ENCODE measurements around the gene DCST2. TPM values are rescaled to one million over a fixed set of nuclear protein-coding genes. Genes with fewer than 3 reads are reported as not detected.
A peak's percentile ranks its signal among the peaks of the same experiment; 100 is the strongest.

The DCST2 gene
- polyA plus RNA-seq, 1 donor from 2014 or later = 1.8 TPM

- Histone ChIP-seq H3K4me3 (ENCODE audit: low read length) (peak overlapping the region; percentile 79), H2AFZ (ENCODE audit: low read depth, low read length) (peak overlapping the region; percentile 45), H3K27ac (ENCODE audit: low read length) (peak overlapping the region; percentile 47)
Observed at GRCh38 chr1:155000411-155000725, 33.2 kb downstream of the DCST2 start.

More at GRCh38 chr1:155000411-155000725, 33.2 kb downstream of the DCST2 start:
- Histone ChIP-seq H3K9me2 (ENCODE audit: insufficient read depth, low read length) (no peaks in the 10 kb centered on the region), H3K4me2 (ENCODE audit: low read length) (peak overlapping the region; percentile 94), H3K9ac (ENCODE audit: low read length) (peak overlapping the region; percentile 66), H3K27me3 (ENCODE audit: insufficient read depth, low read depth, low read length) (peaks cover 9% of the 10 kb centered on the region), H3K79me2 (replicated peaks; ENCODE audit: insufficient read depth, low read length) (no peaks in the 10 kb centered on the region), H3K36me3 (ENCODE audit: insufficient read depth, low read length) (no peaks in the 10 kb centered on the region), H4K20me1 (ENCODE audit: insufficient read depth) (no peaks in the 10 kb centered on the region), H3K9me3 (ENCODE audit: low read length) (no peaks in the 10 kb centered on the region), H3F3A (ENCODE audit: insufficient read depth, low read length, poor library complexity, severe bottlenecking) (peaks cover 3% of the 10 kb centered on the region)
- TF ChIP-seq RAD21 (conservative IDR thresholded peaks at IDR 0.05) (no peak), TAF1 (IDR thresholded peaks at IDR 0.05; ENCODE audit: low read depth) (no peak), MXI1 (conservative IDR thresholded peaks at IDR 0.05; ENCODE audit: poor library complexity, severe bottlenecking) (no peak), SMC3 (conservative IDR thresholded peaks at IDR 0.05; ENCODE audit: poor library complexity) (no peak), REST (IDR thresholded peaks at IDR 0.05; ENCODE audit: borderline replicate concordance) (no peak), POLR2AphosphoS5 (IDR thresholded peaks at IDR 0.05) (no peak), EP300 (conservative IDR thresholded peaks at IDR 0.05; ENCODE audit: poor library complexity, severe bottlenecking) (no peak), CTCF (IDR thresholded peaks at IDR 0.05; ENCODE audit: poor library complexity, severe bottlenecking) (no peak), EZH2 (IDR thresholded peaks at IDR 0.05; ENCODE audit: borderline replicate concordance, insufficient read depth, low read length, poor library complexity, severe bottlenecking) (no peak)

All from neural cell (in vitro differentiated cells).